ENCODE data around the gene SNRPB2.

SNRPB2 gene

DNA sequence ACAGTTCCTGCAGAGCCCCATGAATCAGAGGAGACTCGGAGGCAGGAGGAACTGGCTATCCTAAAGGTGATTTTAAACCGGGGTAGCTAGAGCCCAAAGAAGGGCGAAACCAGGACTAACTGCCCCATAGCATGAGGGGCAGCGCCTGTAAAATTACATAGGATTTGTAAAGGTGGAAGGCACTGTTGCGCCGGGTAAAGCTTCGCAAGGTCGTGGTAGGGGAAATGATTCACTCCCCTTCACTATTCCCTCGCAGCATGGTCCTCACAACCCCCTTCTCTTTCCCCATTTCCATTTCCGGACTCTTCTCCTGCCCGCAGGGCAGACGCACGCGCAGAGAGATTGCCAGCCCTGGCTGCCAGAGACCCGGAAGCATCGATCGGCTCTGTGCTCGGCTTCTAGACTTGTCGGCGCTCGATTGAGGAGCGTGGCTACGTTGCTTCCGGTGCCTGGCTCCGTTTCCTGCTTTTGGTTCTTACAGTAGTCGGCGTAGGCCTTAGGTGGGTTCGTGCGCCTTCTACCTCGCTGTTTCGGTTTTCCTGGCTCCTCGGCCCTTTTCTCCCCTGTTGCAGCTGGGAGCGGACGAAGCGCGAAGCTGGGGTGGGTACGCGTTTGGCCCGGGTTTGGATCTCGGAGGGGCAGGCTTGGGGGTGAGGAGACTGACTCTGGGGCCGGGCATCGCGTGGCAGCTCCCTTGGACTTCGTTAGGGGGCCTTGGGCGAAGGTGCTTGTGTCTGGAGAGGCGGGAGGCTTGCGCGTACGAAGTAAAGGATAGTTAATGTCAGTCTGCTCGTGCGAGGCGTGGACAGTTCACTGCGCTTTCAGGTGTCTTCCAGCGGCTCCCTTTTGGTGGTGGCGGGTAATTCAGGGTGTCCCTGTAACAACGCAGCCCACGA is at the start of gene SNRPB2:
Gene SNRPB2 (plus strand): TSS at position 462 of the 896 bp plus-strand sequence. CDS start 1,677 bp downstream, outside the sequence.
- DNase-seq, result peak; percentile 95

GRCh38 chr20:16684416-16684815 is 45.4 kb upstream of the SNRPB2 start:
- no peak for DNase-seq

GRCh38 chr20:16689906-16690305 is 39.9 kb upstream of the SNRPB2 start:
- DNase-seq, result no peak

DNA sequence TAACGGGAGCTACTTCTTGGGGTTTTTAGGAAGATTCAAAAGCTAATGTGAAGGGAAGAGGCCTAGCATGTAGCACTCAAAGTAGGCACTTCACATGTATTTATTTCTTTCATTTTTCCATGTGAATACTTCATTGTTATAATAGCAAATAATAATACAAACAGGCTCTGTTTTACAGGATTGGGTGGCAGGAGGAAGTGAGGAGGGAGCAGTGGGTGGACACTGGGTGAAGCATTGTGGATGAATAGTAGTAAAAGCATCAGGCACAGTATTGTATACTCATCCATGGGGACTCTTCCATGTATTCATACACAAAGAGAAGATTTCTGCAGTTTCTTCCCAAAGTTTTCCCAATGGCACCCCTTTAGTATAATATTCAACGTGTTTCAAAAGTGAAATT is 38.4 kb upstream of the SNRPB2 start:
- no peak for DNase-seq

DNA sequence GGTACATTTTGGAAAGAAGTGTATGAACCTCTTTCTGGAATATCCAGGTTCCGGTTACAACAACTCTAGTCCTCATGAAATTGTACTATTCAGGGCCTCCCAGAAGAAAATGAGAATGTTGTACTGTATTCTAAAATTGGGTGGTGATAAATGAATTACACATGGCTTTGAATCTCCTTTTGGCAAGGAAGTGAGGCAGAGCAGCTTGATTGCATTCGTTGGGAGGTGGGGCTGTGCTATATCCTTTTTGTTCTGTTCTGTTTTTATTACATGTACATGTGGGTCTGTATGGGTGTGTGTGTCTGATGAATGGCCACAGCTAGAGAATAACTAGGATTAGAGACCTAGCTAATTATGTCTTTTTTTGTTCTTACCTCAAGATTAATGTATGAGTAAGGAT is 37.8 kb upstream of the SNRPB2 start:
- no peak for DNase-seq

DNA sequence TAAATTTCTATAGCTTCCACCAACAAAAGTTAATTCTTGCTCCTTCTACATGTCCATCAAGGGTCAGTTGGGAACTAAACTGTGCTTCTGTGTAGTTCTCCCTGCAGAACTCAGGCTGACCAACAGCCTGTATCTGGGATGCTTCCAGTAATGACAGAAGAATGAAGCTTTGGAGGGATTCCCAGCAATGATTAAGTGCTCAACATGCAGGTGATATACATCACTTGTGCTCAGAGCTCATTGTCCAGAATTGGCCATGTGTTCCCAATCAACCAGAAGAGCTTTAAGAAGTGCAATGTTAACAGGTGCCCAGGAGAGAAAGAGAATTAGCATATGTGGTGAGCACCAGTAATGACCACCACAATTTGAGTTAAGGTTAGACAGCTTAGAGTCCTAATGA is 37.4 kb upstream of the SNRPB2 start:
- DNase-seq, result no peak

DNA sequence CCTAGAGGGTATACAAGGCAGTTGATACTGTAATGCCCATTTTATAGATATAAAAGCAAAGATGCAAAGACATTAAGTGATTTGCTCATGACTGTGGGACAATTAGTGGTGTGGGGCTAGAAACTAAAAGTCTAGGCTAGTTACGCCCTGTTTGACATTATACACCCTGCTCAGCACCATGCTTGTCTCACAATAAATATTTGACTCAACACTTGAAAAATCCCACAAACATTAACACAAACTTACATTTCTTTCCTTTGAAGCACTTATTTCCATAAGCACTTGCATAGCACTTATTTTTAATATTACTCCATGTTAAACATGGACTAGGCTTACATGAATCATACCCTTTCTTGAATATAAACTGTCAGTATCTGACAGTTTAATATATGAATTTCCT is 36.5 kb upstream of the SNRPB2 start:
- DNase-seq, result no peak

DNA sequence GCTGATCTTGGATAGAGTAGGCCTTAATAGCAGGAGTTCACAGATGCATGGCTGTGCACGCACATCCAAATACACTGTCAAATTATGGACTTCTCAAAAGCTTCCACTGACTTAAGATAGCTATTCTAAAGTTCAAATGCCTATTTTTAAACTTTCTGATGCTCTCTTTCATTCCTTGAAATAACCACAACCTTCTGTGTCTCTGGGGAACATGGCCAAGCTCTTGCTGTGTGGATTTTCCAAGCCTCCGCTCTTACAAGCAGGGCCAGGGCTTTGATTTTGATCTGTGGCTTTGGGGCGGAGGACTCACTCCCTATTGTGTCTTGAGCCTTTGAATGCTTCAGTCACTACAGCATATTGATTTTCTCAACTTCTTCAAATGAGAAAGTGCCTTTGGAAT is 35.7 kb upstream of the SNRPB2 start:
- no peak for DNase-seq

DNA sequence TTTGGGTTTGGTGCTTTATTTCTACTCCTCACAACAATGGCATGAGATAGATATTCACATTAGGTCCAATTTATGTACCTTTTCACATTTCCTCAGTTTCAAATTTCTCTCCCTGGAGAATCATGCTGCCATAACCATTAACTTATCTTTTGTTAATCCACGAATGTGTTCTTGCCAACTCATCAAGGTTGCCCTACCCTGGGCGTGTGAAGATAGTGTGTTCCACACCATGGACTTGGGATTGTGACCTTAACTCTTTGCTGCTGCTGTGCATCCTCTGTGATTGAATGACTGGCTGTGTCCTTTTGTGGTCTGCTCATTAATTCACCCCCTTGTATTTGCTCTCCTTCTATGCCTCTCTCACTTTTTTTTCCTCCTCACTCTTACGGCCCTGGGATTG is 34.2 kb upstream of the SNRPB2 start:
- no peak for DNase-seq

DNA sequence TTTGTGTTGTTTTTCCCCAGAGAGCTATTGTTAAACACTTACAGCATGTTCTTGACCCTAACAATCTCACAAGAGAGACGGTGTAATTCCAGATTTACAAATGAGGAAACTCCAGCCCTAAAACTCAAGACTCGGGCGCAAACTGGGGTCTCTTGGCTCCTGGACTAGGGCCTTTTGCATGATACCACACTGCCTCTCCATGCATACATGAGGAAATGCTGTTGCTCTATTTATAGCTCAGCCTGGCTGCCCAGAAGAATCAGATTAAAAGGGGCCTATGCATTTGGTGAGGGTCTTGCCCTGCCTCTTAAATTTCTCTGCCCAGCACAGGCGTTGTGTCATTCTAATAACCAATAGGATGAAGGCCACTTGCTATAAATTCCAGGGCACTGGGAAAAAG is 30.5 kb upstream of the SNRPB2 start:
- no peak for DNase-seq

- peak; percentile 50 to 52 for DNase-seq
Observed at GRCh38 chr20:16701296-16701695, 28.5 kb upstream of the SNRPB2 start.

GRCh38 chr20:16703570-16703969 is 26.3 kb upstream of the SNRPB2 start:
- DNase-seq, result no peak

GRCh38 chr20:16707674-16708073 is 22.2 kb upstream of the SNRPB2 start:
- DNase-seq, result no peak

DNA sequence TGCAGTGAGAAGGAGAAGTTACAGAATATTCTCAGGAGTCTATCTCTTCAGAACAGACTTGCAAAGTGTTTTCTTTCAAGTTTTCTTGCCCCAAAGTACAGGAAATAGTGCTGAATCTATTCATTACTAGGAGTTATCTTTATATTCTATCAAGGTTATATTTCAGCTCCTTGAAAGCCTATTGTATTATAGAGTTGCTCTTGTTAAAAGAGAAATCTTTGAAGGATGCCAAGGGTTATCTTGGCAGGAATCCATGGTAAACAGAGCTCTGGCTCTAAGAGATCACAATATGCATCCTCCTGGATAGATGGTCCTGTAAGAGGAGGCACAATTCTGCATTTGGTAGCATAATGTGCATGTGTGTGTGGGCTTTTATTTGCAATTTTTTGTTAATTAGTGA is 21.2 kb upstream of the SNRPB2 start:
- DNase-seq, result no peak

- peak; percentile 4 to 24 for DNase-seq
Observed at GRCh38 chr20:16709017-16709416, 20.8 kb upstream of the SNRPB2 start.

DNA sequence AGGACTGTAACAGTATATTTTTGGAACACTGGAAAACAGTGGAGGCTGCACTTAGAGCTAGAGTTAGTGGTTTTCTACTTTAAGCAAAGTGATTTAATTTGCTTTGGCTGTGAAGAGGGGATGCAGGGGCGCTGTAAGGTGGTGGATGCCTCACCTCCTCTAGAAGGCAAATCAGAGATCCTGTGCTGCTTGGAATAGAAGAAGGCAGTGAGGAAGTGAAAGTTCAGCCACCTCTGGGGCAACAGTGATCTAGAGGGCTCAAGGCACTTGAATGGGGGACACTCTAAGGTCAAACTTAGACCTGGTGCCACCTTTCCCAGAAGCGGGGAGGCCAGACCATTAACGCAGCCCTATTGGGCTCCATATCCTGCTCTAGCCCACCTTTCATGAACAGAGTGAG is 19.0 kb upstream of the SNRPB2 start:
- DNase-seq, result no peak

- peak; percentile 60 to 70 for DNase-seq
Observed at GRCh38 chr20:16711661-16712258, 18.1 kb upstream of the SNRPB2 start.

GRCh38 chr20:16712511-16712947 is 17.3 kb upstream of the SNRPB2 start:
- DNase-seq, result no peak

DNA sequence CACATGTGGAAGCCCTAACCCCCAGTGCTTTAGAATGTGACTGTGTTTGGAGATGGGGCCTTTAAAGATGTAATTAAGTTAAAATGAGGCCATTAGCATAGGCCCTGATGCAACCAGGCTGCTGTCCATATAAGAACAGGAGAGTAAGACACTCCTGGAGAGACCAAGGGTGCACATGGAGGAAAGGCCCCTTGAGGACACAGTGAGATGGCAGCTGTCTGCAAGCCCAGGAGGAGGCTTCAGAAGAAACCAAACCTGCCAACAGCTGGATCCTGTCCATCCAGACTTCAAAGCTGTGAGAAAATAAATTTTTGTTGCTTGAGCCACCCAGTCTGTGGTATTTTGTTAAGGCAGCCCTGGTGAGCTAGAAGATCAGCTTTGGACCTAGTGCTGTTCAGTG is 16.8 kb upstream of the SNRPB2 start:
- no peak for DNase-seq

GRCh38 chr20:16714242-16714641 is 15.6 kb upstream of the SNRPB2 start:
- no peak for DNase-seq

DNA sequence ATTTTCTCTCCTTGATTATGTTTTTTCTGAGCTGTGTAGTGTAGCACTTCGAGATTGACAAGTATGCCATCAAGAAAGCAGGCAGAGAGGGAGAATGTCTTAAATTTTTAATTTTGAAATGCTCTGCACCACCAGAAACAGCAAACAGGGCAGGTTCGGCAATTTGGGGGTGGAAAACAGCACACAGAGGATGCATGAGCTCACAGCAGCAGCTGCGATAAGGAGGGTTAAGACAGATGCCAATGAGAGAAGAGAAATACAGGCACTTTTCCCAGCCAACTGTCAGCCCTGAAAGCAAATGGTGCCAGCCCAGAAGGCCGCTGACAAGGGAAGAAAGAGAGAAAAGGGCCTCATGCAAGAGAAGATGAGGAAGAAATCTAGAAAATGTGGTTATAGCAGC is 15.1 kb upstream of the SNRPB2 start:
- no peak for DNase-seq

GRCh38 chr20:16719421-16719820 is 10.4 kb upstream of the SNRPB2 start:
- no peak for DNase-seq

DNA sequence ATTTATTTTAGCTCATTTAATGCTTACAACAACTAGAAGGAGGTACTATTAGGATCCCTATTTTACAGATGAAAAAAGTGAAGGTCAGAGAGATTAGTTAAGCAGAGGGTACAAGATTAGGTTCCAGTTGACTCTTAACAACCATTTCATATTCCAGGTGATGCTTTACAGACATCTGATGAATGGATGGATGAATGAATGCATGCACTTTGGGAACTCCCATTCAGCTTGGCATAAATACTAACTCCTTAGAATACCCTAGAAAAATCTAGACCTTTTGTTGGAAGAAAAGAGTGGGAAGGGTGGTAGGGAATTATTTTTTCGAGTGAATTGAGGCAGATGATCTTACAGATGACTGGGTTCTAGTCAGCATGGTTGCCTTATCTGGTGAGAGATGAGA is 746 bp upstream of the SNRPB2 start:
- no peak for DNase-seq

GRCh38 chr20:16732506-16733152 is 2.8 kb downstream of the SNRPB2 start:
- peak; percentile 59 to 60 for DNase-seq
